ENCODE measurements around the gene ERC2. TPM values are rescaled to one million over a fixed set of nuclear protein-coding genes. Genes with fewer than 3 reads are reported as not detected.

Gene ERC2
- total RNA-seq, 1 donor from 2014 or later = 0.32 TPM

DNA sequence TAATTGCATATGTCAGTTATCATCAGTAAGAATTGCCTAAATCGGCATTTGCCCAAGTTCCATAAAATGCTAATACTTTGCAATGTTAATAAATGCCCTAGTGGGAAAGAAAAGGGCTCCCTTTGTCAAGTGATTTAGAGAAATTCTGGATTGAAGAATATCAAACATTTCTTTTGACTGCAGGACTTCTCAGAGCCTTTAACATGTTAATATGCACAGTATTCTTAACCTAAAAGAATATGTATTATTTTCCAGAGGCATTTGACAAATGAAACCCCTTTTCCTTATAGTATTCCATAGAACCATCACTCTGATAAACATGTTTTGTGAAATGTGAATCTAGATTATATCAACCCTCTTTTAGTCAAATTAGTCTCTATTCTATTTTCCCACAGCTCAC lies 529.0 kb downstream of the ERC2 start:
- DNase-seq (ENCODE audit: low read depth) = no peak

DNA sequence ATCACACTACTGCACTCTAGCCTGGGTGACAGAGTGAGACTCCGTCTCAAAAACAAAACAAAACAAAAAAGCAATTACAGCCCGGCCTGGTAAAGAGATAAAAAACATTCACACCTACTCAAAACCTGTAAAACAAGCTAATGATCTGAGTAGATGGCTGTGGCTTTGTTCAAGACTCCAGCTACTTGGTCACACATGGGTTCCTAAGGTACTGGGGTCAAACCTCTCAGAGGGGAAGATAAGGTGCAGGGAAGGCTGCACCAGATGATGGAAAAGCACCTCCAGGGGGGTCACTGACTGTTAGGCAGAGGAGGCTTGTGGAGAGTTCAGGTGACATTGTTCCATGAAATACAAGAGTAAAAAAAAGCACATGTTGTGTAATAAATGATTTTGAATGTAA lies 531.0 kb downstream of the ERC2 start:
- DNase-seq (ENCODE audit: low read depth) = no peak

DNA sequence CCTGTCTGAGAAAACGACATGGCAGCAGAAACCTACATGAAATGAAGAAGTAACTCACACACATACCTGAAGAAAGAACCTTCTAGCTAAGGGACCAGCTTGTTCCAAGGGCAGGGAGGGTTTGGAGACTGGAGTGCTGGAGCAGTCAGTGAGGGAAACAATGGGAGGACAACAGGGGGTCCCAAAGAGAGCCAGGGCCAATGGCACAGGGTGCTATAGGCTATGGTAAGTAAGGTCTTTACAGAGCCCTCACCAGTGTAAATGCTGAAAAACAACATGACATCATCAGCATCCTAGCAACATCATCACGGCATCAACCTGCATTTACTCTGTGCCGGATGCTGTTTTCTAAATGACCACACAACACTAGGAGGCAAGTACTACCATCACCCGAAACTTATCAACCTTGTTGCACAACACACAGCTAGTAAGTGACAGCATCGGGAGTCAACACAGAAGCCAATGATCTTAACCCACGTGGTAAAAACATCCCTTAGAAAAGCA lies 531.7 kb downstream of the ERC2 start:
- DNase-seq (ENCODE audit: low read depth) = no peak

DNA sequence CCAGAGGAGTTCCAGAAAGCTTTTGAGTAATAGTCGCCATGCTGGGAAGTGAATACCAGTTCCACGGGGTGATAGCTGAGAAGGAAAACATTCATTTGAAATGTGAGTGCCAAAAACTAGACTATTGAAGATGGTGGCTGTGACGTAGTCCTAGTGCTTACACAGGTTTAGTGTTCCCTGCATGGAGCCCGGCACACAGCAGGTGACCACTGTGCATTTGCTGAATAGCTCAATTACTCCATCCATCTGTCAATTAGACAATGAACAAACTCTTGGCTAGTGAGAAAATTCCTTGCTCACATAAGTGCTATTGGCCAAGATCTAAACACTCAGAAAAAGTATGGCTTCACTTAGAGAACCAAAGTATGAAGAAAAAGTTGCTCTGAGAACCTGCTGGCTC lies 533.0 kb downstream of the ERC2 start:
- DNase-seq (ENCODE audit: low read depth) = no peak

DNA sequence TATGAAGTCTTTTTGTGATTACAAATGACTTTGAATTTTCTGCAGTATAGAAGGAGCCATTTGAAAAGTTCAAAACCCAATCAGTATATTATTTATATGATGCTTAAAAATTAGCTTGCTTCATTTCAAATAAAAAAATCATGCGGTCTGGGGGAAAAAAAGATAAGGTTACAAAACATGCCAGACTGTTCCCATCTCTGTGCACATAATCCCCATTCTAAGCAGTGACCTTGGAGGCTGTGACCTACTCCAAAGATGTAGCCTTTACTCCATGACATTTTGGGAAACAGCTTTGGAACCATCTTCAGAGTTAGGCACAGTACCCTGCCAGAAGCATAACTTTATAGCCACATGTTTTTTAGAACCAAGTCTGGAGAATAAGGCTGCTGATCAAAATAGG lies 533.5 kb downstream of the ERC2 start:
- no peak for DNase-seq (ENCODE audit: low read depth)

DNA sequence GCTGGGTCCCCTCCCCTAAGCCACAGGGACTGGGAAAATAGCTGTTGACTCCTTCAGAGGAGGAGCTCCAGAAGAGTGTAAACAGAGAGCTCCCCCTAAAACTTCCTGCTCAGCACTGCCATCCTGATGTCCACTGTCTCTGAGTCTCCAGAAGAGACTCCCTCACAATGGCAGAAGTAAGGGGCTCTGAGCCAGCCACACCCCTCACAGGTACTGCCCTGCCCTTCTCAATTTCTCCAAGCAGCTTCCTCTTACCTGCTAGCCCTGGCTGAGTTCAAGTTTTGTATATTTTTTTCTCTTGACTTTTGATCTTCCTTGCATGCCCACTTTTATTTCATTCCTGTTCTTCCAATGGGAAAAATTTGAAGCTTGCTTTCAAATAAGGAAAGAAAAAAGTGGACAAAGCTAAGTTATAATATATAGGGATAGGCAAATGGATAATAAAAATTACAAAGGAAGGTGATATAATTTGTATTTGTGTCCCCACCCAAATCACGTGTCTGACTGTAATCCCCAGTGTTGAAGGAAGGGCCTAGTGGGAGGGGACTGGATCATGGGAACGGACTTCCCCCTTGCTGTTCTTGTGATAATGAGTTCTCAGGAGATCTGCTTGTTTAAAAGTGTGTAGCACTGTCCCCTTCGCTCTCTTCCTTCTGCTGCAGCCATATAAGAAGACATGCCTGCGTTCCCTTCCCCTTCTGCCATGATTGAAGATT lies 539.0 kb downstream of the ERC2 start:
- DNase-seq (ENCODE audit: low read depth) = no peak

DNA sequence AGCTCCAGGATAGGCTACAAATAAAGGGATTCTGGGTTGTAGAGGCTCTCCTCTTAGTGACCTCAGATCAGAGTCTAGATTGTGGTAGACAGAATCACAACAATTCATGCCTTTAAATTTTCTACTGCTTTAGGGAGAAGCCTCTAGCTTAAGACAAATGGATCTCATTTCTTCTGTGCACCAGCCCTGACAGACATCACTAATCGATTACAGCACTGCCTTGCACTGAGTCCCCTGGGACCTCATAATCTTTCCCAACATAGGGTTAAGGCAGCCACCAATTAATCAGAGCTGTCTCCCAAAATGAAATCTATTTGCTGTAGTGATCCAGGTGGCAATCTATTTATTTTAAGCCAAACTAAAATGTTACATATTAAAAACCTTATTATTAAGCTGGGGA lies 544.6 kb downstream of the ERC2 start:
- no peak for DNase-seq (ENCODE audit: low read depth)

DNA sequence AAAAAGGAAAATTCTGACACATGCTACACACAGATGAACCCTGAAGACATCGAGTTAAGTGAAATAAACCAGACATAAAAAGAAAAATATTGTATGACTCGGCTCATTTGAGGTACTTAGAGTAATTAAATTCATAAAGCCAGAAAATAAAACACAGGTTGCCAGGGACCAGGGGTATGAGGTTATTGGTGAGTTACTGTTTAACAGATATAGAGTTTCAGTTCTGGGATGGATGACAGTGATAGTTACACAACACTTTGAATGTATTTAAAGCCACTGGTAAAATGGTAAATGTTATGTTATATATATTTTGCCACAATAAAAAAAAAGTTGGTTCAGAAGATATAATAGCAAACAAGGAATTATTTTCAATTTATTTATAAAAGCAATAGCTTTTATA lies 545.1 kb downstream of the ERC2 start:
- no peak for DNase-seq (ENCODE audit: low read depth)

DNA sequence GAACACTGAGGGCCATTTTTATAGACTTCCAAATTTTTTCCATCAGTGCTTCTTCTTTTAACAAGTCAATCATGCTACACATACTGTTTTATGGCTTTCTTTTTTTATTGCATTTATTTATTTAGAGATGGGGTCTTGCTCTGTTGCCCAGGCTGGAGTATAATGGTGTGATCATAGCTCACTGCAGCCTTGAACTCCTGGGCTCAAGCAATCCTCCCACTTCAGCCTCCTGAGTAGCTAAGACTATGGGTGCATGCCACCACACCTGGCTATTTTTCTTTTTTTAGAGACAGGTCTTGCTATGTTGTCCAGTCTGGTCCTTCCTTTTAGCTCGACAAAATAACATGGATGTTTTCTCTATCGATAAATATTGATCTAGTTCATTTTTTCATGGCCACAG lies 555.4 kb downstream of the ERC2 start:
- DNase-seq (ENCODE audit: low read depth) = no peak

DNA sequence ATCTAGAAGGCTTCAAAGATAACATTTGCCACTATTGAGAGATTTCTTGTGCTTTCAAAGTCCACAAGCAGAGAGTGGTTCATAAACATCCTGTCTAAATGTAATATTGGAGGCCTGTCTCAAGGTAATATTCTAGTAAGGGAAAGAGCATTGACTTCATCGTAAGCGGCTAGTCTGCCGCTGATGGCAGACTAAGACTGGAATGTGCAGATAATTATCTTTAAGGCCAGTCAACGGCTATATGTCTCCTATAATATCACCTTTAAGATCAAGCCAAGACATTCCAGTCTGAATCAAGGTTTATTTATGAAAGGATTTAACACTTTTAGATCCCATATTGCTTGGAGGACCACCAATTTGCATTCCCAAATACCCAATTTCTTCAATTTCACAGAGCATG lies 557.0 kb downstream of the ERC2 start:
- no peak for DNase-seq (ENCODE audit: low read depth)

DNA sequence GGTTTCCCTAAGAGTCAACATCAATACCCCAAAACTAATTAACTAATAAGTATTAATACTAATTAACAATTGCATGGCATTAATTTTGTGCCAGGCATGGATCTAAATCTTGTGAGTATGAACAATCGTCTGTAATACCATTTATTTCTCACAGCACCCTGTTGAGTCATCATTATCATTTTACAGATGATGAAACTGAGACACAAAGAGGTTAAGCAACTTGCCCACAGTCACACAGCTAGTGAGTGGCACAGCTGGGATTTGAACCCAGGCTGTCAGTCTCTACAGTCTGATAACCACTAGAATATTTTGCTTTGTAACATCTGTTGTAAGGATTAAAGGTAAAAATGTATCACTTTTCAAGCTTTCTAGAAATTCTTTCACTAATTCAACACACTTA lies 557.7 kb downstream of the ERC2 start:
- DNase-seq (ENCODE audit: low read depth) = no peak

DNA sequence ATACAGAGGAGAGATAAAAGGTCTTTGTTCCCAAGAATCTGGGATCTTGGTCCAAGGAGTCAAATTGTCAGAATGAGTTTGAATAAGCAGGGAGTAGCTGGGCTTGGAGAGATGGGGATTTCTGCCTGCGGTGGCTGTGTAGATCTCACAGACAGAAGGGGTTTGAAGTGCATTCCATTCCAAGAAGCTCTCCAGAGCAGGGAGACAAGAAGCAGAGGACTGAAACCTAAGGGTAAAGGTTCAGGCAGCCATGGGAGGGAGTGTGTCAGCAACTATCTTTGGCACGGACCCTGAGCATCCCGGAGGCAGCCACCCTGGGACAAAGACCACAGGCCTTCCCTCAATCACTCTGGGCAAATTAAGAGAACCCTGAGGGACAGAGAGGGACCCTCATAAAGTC lies 558.9 kb downstream of the ERC2 start:
- DNase-seq (ENCODE audit: low read depth) = no peak

DNA sequence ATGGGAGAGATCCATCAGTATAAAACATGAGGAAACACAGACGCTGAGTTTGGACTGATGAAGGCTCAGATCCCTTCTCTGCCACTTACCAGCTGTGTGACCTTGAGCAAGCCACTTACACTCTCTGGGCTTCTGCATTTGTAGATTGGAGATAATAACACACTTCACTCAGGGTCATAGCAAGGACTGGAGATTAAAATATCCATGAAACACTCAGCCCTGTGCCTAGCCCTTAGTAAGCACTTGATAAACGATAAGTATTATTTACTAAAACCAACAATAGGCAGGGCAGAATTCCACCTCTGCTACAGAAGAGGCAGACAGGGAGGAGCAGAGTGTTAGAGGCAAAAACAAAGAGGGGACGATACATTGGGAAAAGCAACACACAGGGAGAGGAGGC lies 560.7 kb downstream of the ERC2 start:
- DNase-seq (ENCODE audit: low read depth) = no peak

DNA sequence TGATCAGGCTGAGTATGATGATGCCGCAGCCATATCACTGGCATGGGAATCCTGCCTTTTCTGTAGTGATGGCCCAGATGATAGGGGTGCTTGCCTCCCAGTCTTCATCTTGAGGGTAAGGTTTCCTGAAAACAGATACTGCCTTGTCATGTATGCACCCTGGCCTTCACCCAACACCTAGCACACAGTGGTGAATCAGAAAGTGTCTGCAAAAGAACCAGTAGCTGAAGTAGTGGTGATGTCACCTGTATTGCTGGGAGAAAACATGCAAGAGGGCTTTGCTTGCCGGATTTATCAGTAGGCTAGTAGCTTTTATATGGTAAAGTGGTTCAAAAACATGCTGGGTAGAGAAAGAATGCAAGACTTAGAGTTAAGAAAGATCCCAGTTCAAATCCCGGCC lies 561.4 kb downstream of the ERC2 start:
- DNase-seq (ENCODE audit: low read depth) = no peak

DNA sequence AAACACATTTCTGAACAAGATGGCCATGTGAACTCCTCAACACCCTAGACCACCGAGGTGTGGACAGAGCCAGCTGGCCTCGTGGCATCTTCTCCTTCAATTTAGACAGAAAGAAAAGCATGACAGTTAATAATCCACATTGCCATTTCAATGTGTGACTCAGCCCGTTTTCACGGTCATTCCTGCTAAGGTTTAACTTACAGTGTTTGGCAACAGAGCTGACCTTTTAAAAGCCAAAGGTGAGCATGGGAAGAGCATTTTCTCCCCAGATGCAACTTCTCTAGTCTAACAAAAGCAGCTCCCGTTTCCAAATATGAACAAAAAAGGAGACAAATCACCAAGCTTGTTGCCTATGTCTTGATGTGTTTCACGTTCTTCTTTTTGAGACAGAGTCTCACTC lies 563.6 kb downstream of the ERC2 start:
- DNase-seq (ENCODE audit: low read depth) = no peak

DNA sequence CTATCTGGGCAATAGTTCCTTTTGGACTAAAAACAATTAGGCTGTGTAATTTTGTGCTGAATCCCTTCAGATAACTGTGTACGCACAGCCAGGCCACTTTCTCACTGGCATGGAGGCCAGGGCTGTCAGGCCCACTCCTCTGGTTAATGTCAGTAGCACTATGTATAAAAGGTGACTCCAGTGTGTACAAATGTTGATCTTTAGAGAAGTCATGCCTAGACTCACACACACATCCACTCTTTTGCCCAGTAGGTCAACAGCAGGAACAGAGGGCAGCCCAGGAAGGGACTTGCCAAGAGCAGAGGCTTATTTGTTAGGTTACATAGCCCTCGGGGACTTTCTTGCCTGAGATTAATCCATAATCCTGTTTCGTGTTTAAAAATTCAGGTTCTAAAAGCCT lies 564.6 kb downstream of the ERC2 start:
- no peak for DNase-seq (ENCODE audit: low read depth)

DNA sequence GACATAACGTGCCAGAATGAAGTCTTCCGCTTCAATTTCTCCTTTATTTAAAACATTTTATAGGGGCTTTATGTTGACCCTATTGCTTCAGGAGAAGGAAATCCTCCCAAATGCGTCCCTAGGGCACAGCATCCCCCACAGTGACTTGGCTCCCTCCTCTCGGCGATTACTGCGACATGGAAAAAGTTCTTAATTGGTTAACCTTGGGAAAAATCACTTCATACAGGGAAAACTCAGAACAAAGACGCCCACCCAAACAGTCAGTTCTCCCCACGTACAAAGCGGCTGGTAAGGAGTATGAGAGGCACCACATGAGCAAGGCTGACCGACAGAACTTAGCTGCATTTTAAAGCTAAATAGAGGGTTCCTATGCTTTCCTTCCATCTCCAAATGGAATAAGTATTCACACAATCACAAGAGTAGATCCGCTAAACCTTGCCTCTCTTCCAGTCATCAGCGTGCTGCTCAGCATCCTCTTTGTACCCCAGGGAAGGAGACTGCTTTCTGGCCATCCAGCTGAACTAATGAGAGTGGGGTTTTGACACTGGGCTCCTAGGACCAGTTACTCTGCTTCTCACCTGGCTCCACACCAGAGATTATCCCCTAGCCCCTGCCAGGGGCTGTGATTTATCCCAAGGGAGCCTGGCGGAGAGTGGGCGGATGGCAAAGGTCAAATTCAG lies 565.9 kb downstream of the ERC2 start:
- DNase-seq (ENCODE audit: low read depth) = no peak

DNA sequence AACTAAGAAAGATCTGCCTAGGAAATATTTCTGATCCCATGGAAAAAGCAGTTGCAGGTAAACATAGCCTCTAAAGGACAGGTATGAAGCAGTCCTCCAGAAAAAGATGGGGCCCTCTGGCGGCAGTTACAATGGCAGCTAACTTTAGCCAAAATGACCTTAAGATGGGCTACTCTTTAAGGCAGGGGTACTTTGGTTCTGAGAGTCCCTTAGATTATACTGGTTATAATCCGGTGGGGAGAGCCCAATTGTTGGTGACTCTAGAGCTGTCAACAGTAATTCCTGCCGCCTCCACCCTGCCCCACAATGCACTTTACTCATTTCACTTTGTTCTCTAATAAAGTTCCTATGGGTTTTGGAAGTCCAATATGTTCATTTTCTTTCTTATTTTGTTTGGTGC lies 568.4 kb downstream of the ERC2 start:
- peak; percentile 24 for DNase-seq (ENCODE audit: low read depth)

DNA sequence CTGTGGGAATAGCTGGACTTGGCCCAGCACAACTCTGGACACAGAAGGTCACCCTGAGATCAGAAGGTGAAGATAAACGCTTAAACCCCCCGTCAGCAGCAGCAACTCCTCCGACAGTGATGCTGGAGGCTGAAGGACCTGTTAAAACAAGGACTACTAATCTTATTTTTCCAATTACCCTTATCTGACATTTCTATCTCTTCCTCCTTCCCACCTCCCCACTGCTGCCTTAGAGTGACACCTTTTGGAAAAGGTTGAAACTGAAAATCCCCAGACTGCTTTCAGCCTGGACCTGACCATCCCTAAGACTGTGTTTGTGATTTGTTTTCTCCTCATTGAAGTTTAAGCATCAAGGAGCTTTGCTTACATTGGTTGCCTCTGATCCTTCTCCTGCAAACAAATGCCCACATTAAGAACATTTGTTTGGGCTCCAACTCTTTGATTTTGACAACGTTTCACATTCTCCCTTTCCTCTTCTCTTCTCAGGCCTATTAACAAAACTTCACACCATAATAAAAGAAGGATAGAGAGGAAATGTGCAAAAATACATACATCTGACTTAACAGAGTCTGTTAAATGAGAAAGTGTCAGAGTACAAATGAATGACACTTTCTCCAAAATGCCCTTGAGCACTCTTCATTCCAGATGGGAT lies 570.6 kb downstream of the ERC2 start:
- peak; percentile 26 for DNase-seq (ENCODE audit: low read depth)

DNA sequence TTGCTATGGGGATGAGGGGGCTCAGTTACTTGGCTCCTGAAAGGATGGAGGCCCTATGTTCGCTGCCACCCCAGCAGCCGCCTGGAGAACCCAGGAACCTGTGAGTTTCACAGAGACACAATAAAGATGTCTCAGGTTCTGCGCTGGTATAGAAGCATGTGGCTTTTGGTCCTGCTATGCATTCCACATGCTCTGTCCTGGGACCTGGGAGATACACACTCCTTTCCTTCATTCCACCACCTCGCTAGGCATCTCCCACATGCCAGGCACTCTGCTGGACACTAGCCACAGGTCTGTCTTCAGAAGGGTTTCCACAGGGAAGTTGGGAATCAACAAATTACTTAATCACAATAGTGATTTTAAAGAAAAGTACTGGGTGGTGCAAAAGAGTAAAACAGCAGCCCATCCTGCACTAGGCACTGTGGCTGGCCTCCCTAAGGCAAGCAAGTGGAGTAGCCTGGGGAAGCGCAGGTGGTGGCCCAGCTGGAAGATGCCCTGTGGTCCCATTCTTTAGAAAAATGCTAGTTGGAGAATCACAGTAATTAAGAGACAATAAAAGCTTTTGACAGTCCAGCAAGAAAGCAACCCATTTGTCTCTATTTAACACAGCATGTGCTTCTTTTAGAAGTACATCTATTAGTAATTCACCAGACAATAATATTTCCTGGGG lies 572.2 kb downstream of the ERC2 start:
- no peak for DNase-seq (ENCODE audit: low read depth)

DNA sequence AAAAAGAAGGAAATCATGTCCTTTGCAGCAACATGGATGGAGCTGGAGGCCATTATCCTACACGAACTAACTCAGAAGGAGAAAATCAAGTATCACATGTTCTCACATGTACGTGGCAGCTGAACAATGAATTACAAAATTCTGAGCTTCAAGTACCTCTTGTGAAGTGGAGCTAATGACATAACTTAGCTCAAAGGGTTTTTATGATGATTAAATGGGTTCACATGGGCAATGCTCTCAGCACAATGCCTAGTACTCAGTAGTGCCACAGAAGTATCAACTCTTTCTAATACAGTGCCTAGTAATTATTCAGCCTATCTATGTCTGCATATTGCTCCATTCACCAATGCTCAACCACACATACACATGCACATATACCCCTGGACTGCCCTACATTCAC lies 573.7 kb downstream of the ERC2 start:
- DNase-seq (ENCODE audit: low read depth) = no peak

DNA sequence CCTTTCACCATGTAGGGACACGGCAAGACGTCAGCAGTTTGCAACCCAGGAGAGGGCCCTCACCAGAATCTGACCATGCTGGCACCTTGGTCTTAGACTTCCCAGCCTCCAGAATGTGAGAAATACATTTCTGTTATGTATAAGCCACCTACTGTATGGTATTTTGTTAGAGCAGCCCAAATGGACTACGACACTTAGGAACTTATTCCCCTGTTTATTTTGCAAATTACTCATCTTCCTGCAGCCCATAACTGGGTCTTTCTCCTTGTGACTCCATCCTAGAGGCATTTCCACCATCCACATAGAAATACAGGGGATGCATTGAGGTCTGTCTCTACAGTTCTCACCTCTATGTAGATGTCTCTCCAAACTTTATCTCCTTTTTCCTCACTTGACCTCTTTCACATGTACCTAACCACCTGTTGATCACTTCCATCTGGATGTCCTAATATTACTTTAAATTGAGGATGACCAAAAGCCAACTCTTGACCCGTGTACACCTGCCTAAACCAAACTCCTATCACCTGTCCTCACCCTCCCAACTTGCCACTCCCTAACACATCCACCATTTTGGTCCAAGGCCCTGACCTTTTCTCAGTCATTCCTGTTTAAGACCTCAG lies 575.1 kb downstream of the ERC2 start:
- DNase-seq (ENCODE audit: low read depth) = no peak

All from myocyte (in vitro differentiated cells).